CD4-positive, alpha-beta T cell (primary cell): ENCODE data around the gene SYN1. TPM values are rescaled to one million over a fixed set of nuclear protein-coding genes. Genes with fewer than 3 reads are reported as not detected.
A peak's percentile ranks its signal among the peaks of the same experiment; 100 is the strongest.

ENCODE experiments used
- ATAC-seq: fragments of 200-7000 bp; cut with Tn5 transposase; one replicate; pipeline ENCODE4 v1.10.0; 2022; ENCODE audit warnings: mild to moderate bottlenecking; ENCODE audit not compliant: poor library complexity
- CTCF ChIA-PET: fragments of 350-600 bp; sonication (Branson Sonifier 250); formaldehyde crosslinking; loops from one replicate; lab custom pipeline; 2021; ENCODE audit warnings: antibody characterized with exemption, inconsistent platforms; lab: Charles Lee
- POLR2A ChIA-PET: fragments of 350-600 bp; sonication (Branson Sonifier 250); formaldehyde crosslinking; loops from one replicate; lab custom pipeline; 2021; ENCODE audit warnings: antibody characterized with exemption, inconsistent platforms; lab: Charles Lee
- DNase-seq, 14 experiments: peaks; one replicate each; pipeline ENCODE4 v3.0.0-alpha.2; 2013 to 2020; ENCODE audit warnings: mixed read lengths in 2 of 14
- H3K27ac ChIP-seq, 2 donors: one replicate each; pipeline versions ENCODE4 v1.5.1 to v1.7.0; 2013; ENCODE audit warnings: low read length in 2 of 2, low read depth in 1 of 2, mild to moderate bottlenecking in 1 of 2
- H3K27me3 ChIP-seq, 2 experiments: 1 replicate in 1 of 2; 2 replicates in 1 of 2; pipeline versions ENCODE4 v1.6.1 to v1.7.0; 2013; ENCODE audit warnings: low read length in 2 of 2, control low read depth in 1 of 2, mild to moderate bottlenecking in 1 of 2, moderate library complexity in 1 of 2; ENCODE audit not compliant: insufficient read depth in 2 of 2, control insufficient read depth in 1 of 2
- H3K36me3 ChIP-seq: one replicate; pipeline ENCODE4 v1.6.1; 2013; ENCODE audit warnings: low read length, control low read depth; ENCODE audit not compliant: insufficient read depth
- H3K4me1 ChIP-seq: one replicate; pipeline ENCODE4 v1.6.1; 2013; ENCODE audit warnings: low read length, control low read depth; ENCODE audit not compliant: insufficient read depth
- H3K4me3 ChIP-seq: one replicate; pipeline ENCODE4 v1.5.1; 2013; ENCODE audit warnings: mild to moderate bottlenecking, low read length, moderate library complexity
- H3K9me3 ChIP-seq, 2 experiments: 1 replicate in 1 of 2; 2 replicates in 1 of 2; pipeline versions ENCODE4 v1.6.1 to v1.7.0; 2013; ENCODE audit warnings: low read length in 2 of 2, mild to moderate bottlenecking in 2 of 2, control low read depth in 1 of 2, moderate library complexity in 1 of 2; ENCODE audit not compliant: control insufficient read depth in 1 of 2, insufficient read depth in 1 of 2
- H3K27ac Mint-ChIP-seq: one replicate; pipeline ENCODE4 v1.8.0; 2020; ENCODE audit warnings: mixed read lengths
- H3K27me3 Mint-ChIP-seq: one replicate; pipeline ENCODE4 v1.8.0; 2021; ENCODE audit warnings: mixed read lengths
- H3K36me3 Mint-ChIP-seq: one replicate; pipeline ENCODE4 v1.8.0; 2021; ENCODE audit warnings: low read depth, mixed read lengths
- H3K4me1 Mint-ChIP-seq: one replicate; pipeline ENCODE4 v1.8.0; 2021; ENCODE audit warnings: low read depth, mixed read lengths
- H3K4me3 Mint-ChIP-seq: one replicate; pipeline ENCODE4 v1.8.0; 2020; ENCODE audit warnings: mild to moderate bottlenecking, mixed read lengths
- H3K9me3 Mint-ChIP-seq: one replicate; pipeline ENCODE4 v1.8.0; 2020; ENCODE audit warnings: mixed read lengths
- intact Hi-C, 2 experiments: fragments of 100-400 bp; cut with DNase I in 1 of 2; cut with micrococcal nuclease in 1 of 2; formaldehyde crosslinking; loops; one replicate each; pipeline versions ENCODE4 v1.15.1 to v1.9.0; 2023 to 2025; cut with DNase I, micrococcal nuclease
- total RNA-seq, 174 experiments: library from RNA in 2 of 174; stranded (reverse) in 2 of 174; gene quantifications; one replicate each; pipeline ENCODE4 v1.2.3 and lab custom pipeline; 2021 to 2026
- TF ChIP-seq, protein P1 (sequence below): fragments of 200-600 bp; IDR thresholded peaks from one replicate; pipeline ENCODE4 v1.8.0; 2022; ENCODE audit warnings: antibody characterized with exemption, mild to moderate bottlenecking

The SYN1 gene
- total RNA-seq, 2 experiments from 2014 or later, result 0.27 to 0.87 TPM

GRCh38 chrX:47568656-47569295 lies 50.9 kb downstream of the SYN1 start:
- DNase-seq, result peak in 12 of 14 experiments; percentile 17 to 71 (median 26)
- peak overlapping the region; percentile 73 for H3K27ac Mint-ChIP-seq
- H3K27me3 Mint-ChIP-seq, result peaks cover 5% of the 10 kb centered on the region
- peak; percentile 80 for ATAC-seq
- no peak overlapping the region for H3K27ac ChIP-seq
- H3K4me1 Mint-ChIP-seq, result peaks cover 21% of the 10 kb centered on the region
- peaks cover 20% of the 10 kb centered on the region for H3K4me1 ChIP-seq
- no peaks in the 10 kb centered on the region for H3K27me3 ChIP-seq
- POLR2A ChIA-PET, result interaction anchor here (0.7 kb wide), 1 partner anchor 13 kb away, joined by 3 read pairs; no protein-coding TSS in a partner anchor
- H3K36me3 Mint-ChIP-seq, result peaks cover 81% of the 10 kb centered on the region
- CTCF ChIA-PET, result no interaction called here
- intact Hi-C loops, result loop anchor here in 1 of 2 experiments (10.0 kb wide), 1 partner anchor 266 kb away; the partner anchor contains the start of gene ZNF81
- H3K4me3 Mint-ChIP-seq, result no peak overlapping the region
- no peak overlapping the region for H3K4me3 ChIP-seq
- H3K36me3 ChIP-seq, result peaks cover 64% of the 10 kb centered on the region
- no peaks in the 10 kb centered on the region for H3K9me3 Mint-ChIP-seq
- H3K9me3 ChIP-seq, result peaks cover 0 to 3% of the 10 kb centered on the region in 2 experiments
- TF ChIP-seq, protein P1, sequence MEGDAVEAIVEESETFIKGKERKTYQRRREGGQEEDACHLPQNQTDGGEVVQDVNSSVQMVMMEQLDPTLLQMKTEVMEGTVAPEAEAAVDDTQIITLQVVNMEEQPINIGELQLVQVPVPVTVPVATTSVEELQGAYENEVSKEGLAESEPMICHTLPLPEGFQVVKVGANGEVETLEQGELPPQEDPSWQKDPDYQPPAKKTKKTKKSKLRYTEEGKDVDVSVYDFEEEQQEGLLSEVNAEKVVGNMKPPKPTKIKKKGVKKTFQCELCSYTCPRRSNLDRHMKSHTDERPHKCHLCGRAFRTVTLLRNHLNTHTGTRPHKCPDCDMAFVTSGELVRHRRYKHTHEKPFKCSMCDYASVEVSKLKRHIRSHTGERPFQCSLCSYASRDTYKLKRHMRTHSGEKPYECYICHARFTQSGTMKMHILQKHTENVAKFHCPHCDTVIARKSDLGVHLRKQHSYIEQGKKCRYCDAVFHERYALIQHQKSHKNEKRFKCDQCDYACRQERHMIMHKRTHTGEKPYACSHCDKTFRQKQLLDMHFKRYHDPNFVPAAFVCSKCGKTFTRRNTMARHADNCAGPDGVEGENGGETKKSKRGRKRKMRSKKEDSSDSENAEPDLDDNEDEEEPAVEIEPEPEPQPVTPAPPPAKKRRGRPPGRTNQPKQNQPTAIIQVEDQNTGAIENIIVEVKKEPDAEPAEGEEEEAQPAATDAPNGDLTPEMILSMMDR, result peak; percentile 37

- TF ChIP-seq, protein P1, result no peak
- Histone ChIP-seq H3K36me3 (peaks cover 77% of the 10 kb centered on the region), H3K4me3 (no peak overlapping the region), H3K4me1 (peaks cover 29% of the 10 kb centered on the region), H3K9me3 (no peaks in the 10 kb centered on the region), H3K27me3 (no peaks in the 10 kb centered on the region), H3K27ac (no peak overlapping the region)
- Mint-ChIP-seq H3K4me1 (peaks cover 30% of the 10 kb centered on the region), H3K36me3 (peaks cover 88% of the 10 kb centered on the region), H3K27ac (no peak overlapping the region), H3K27me3 (no peaks in the 10 kb centered on the region), H3K9me3 (no peaks in the 10 kb centered on the region), H3K4me3 (no peak overlapping the region)
- ChIA-PET CTCF (no interaction called here), POLR2A (no interaction called here)
- intact Hi-C loops, result loop anchor here in 1 of 2 experiments (10.0 kb wide), 1 partner anchor 268 kb away; the partner anchor contains the start of gene ZNF81
- ATAC-seq, result no peak
- DNase-seq, result no peak
Measured at GRCh38 chrX:47566841-47567240, 52.8 kb downstream of the SYN1 start.

- Histone ChIP-seq H3K4me3 (no peak overlapping the region), H3K4me1 (peaks cover 40% of the 10 kb centered on the region), H3K36me3 (peaks cover 60% of the 10 kb centered on the region), H3K9me3 (no peaks in the 10 kb centered on the region), H3K27ac (no peak overlapping the region), H3K27me3 (no peaks in the 10 kb centered on the region)
- TF ChIP-seq, protein P1, result no peak
- H3K36me3 Mint-ChIP-seq, result peaks cover 77% of the 10 kb centered on the region
- intact Hi-C loops, result loop anchor here (5.0 to 10.0 kb wide), 6 partner anchors 58 to 463 kb away; partner anchors contain the start of genes ELK1 (in 1 of the 2), ZNF41 (in 1 of the 2) and ZNF81 (in 1 of the 2)
- POLR2A ChIA-PET, result no interaction called here
- no peaks in the 10 kb centered on the region for H3K27me3 Mint-ChIP-seq
- no peak for DNase-seq
- CTCF ChIA-PET, result no interaction called here
- H3K4me1 Mint-ChIP-seq, result peaks cover 48% of the 10 kb centered on the region
- no peak for ATAC-seq
- H3K9me3 Mint-ChIP-seq, result no peaks in the 10 kb centered on the region
- peak overlapping the region; percentile 66 for H3K4me3 Mint-ChIP-seq
- H3K27ac Mint-ChIP-seq, result no peak overlapping the region
Measured at GRCh38 chrX:47564438-47565085, 55.1 kb downstream of the SYN1 start.
